ENCODE results near the gene SCFD2. TPM values are rescaled to one million over a fixed set of nuclear protein-coding genes. Genes with fewer than 3 reads are reported as not detected.

The SCFD2 gene
- total and polyA plus RNA-seq, 2 of the 8 experiments (the other 6 are each of a cell fraction or from before 2014, with no cell fraction given), result 6.2 to 10.2 TPM

DNA sequence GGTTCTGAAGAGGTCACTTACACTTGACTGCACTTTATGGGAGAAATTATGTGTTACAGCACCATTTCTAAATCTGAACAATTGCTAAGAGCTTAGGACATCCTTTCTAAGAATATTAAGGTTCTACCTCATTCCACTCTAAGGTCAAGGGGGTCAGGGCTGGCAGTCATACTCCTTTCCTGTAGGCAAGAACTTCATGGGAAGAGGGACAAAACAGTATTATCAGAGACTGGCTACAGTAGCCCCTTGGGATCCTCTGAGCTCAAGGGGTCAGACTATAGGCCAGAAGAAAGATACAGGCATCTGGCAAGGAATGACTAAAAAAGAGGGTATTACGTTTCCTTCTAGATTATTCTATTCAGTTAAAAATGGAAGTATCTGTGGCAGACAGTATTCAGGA, 388.6 kb downstream of the SCFD2 start:
- CTCF ChIA-PET (ENCODE audit: partially characterized antibody), result interaction anchor here (0.5 to 1.9 kb wide), 10 partner anchors 69 to 1182 kb away, joined by 3 to 8 read pairs (median 3); no protein-coding TSS in a partner anchor

More for the DNA sequence above, 388.6 kb downstream of the SCFD2 start:
- H2AFZ ChIP-seq (ENCODE audit: low read length), result no peak overlapping the region
- no peak overlapping the region for H3K4me2 ChIP-seq (ENCODE audit: insufficient read depth in 1 of 2, low read depth in 2 of 2, low read length in 2 of 2)
- 87% methylated on average over 1 of the region's 1 CpG; no CpG with 5 or more reads in 1 of the 2 experiments for WGBS, 2 experiments (ENCODE audit: extremely low coverage in 1 of 2, insufficient coverage in 1 of 2, insufficient read length in 1 of 2, insufficient replicate concordance in 2 of 2, low coverage in 1 of 2, low lambda C conversion rate in 2 of 2, missing lambda C conversion rate in 1 of 2)
- H2BK5ac ChIP-seq (ENCODE audit: low read depth, low read length), result no peak overlapping the region
- H3K9ac ChIP-seq (replicated peaks in 1 of 4; ENCODE audit: extremely low read depth in 1 of 4, low read depth in 3 of 4, low read length in 3 of 4), result no peak overlapping the region
- no peak overlapping the region for H4K5ac ChIP-seq (ENCODE audit: insufficient read length, low read depth, low read length)
- H4K20me1 ChIP-seq (replicated peaks in 1 of 2; ENCODE audit: control insufficient read depth in 1 of 2, insufficient read depth in 2 of 2, low read length in 2 of 2), result no peaks in the 10 kb centered on the region
- no peaks in the 10 kb centered on the region for H3K79me2 ChIP-seq (ENCODE audit: control insufficient read depth in 1 of 2, insufficient read depth in 2 of 2, low read length in 2 of 2)
- H3K27me3 ChIP-seq (replicated peaks in 1 of 4; ENCODE audit: control insufficient read depth in 3 of 4, extremely low read depth in 1 of 4, insufficient read depth in 3 of 4, low read length in 3 of 4), result no peaks in the 10 kb centered on the region
- no peak overlapping the region for H3K4me3 ChIP-seq (ENCODE audit: extremely low read depth in 1 of 4, insufficient read depth in 2 of 4, low read depth in 3 of 4, low read length in 4 of 4)
- POLR2A ChIA-PET (ENCODE audit: partially characterized antibody), result interaction anchor here (1.0 to 2.9 kb wide), 5 partner anchors 51 to 264 kb away, joined by 3 to 11 read pairs (median 6); no protein-coding TSS in a partner anchor
- no peak overlapping the region for H4K8ac ChIP-seq (ENCODE audit: extremely low read depth, insufficient read depth, low read length)
- H3K79me1 ChIP-seq (ENCODE audit: low read depth, low read length), result no peaks in the 10 kb centered on the region
- H2BK120ac ChIP-seq (replicated peaks; ENCODE audit: low read depth, low read length), result no peak overlapping the region
- no peak overlapping the region for H2BK12ac ChIP-seq (ENCODE audit: low read depth, low read length)
- no peaks in the 10 kb centered on the region for H3K36me3 ChIP-seq (ENCODE audit: control insufficient read depth in 2 of 4, insufficient read depth in 4 of 4, low read length in 3 of 4)
- DNase-seq (ENCODE audit: low read depth in 1 of 2, low spot score in 2 of 2) (no peak), FAIRE-seq (no peak)
- H3K18ac ChIP-seq (ENCODE audit: extremely low read depth, low read length), result no peak overlapping the region
- no peak overlapping the region for H4K91ac ChIP-seq (replicated peaks; ENCODE audit: insufficient read length, low read length)
- H3K9me3 ChIP-seq (ENCODE audit: insufficient read depth in 2 of 2, low read depth in 1 of 2, low read length in 1 of 2), result no peaks in the 10 kb centered on the region
- H2BK20ac ChIP-seq (ENCODE audit: low read length), result no peak overlapping the region
- H2AK5ac ChIP-seq (ENCODE audit: low read depth, low read length), result no peak overlapping the region
- peaks cover 0 to 3% (median 0%) of the 10 kb centered on the region in 4 experiments; a peak in 2 of 7 replicates for H3K4me1 ChIP-seq (replicated peaks in 1 of 4; ENCODE audit: control insufficient read depth in 3 of 4, insufficient read depth in 4 of 4, low read length in 3 of 4)
- no peak for TF ChIP-seq EP300 (IDR thresholded peaks at IDR 0.05; ENCODE audit: borderline replicate concordance in 1 of 2, low read depth in 2 of 2, low read length in 2 of 2)
- no peak for TF ChIP-seq RAD21 (IDR thresholded peaks at IDR 0.05 in 1 of 2, conservative IDR thresholded peaks at IDR 0.05 in 1 of 2; ENCODE audit: low read depth in 2 of 2, low read length in 2 of 2)
- no peak for TF ChIP-seq ASH2L (IDR thresholded peaks at IDR 0.05; ENCODE audit: low read length)
- no peak for TF ChIP-seq EGR1 (IDR thresholded peaks at IDR 0.05; ENCODE audit: borderline replicate concordance, low read depth, low read length)
- TF ChIP-seq FOSL1 (IDR thresholded peaks at IDR 0.05; ENCODE audit: insufficient read depth, low read depth, low read length), result no peak
- TF ChIP-seq, protein P1, sequence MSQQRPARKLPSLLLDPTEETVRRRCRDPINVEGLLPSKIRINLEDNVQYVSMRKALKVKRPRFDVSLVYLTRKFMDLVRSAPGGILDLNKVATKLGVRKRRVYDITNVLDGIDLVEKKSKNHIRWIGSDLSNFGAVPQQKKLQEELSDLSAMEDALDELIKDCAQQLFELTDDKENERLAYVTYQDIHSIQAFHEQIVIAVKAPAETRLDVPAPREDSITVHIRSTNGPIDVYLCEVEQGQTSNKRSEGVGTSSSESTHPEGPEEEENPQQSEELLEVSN (IDR thresholded peaks at IDR 0.05), result no peak
- no peak for TF ChIP-seq POU5F1 (IDR thresholded peaks at IDR 0.05; ENCODE audit: low read depth, low read length)
- no peak for TF ChIP-seq GTF2F1 (IDR thresholded peaks at IDR 0.05; ENCODE audit: borderline replicate concordance, low read depth, low read length)
- no peak overlapping the region for H3K14ac ChIP-seq (ENCODE audit: insufficient read length)
- H2BK15ac ChIP-seq (ENCODE audit: low read length), result no peak overlapping the region
- H3K27ac ChIP-seq (ENCODE audit: low read depth, low read length), result no peak overlapping the region
- no peak overlapping the region for H3K4ac ChIP-seq (replicated peaks; ENCODE audit: insufficient read length, low read depth, low read length)
- H3K56ac ChIP-seq (replicated peaks; ENCODE audit: insufficient read length, low read depth, low read length), result no peak overlapping the region
- H3K23me2 ChIP-seq (ENCODE audit: low read depth, low read length), result 0 out of 2 replicates have a peak, but pooled peaks cover 2% of the 10 kb centered on the region
- no peak overlapping the region for H3K23ac ChIP-seq (ENCODE audit: insufficient read length)

All from H1 (cell line).